Karpas-422 (cell line): ENCODE results near the gene THAP12. TPM values are rescaled to one million over a fixed set of nuclear protein-coding genes. Genes with fewer than 3 reads are reported as not detected.

Experiments used
- DNase-seq: peaks from one replicate; pipeline ENCODE4 v3.0.0-alpha.2; 2015
- H2AFZ ChIP-seq: fragments of 200-600 bp; sonication (generic); 2 replicates; pipeline ENCODE4 v1.6.1; 2014; ENCODE audit warnings: antibody characterized with exemption, low read length, mixed read lengths
- H3K27ac ChIP-seq: fragments of 200-600 bp; sonication (generic); 2 replicates; pipeline ENCODE4 v1.5.1; 2014; ENCODE audit warnings: mild to moderate bottlenecking, low read length, moderate library complexity
- H3K27me3 ChIP-seq: fragments of 200-600 bp; sonication (generic); 2 replicates; pipeline ENCODE4 v1.6.1; 2014; ENCODE audit warnings: low read length, mixed read lengths
- H3K36me3 ChIP-seq: fragments of 200-600 bp; sonication (generic); 2 replicates; pipeline ENCODE4 v1.6.1; 2014; ENCODE audit warnings: low read length, mixed read lengths; ENCODE audit not compliant: insufficient read depth
- H3K4me1 ChIP-seq: fragments of 200-600 bp; sonication (generic); 2 replicates; pipeline ENCODE4 v1.6.1; 2014; ENCODE audit warnings: mild to moderate bottlenecking, low read length, mixed read lengths
- H3K4me2 ChIP-seq: fragments of 200-600 bp; sonication (generic); 2 replicates; pipeline ENCODE4 v1.6.1; 2014; ENCODE audit warnings: low read length, low read depth, mild to moderate bottlenecking; ENCODE audit not compliant: poor library complexity, severe bottlenecking
- H3K4me3 ChIP-seq: fragments of 200-600 bp; sonication (generic); 2 replicates; pipeline ENCODE4 v1.5.1; 2014; ENCODE audit warnings: mild to moderate bottlenecking, antibody characterized with exemption, low read length, mixed read lengths
- H3K79me2 ChIP-seq: fragments of 200-600 bp; sonication (generic); 2 replicates; pipeline ENCODE4 v1.6.1; 2014; ENCODE audit warnings: mild to moderate bottlenecking, low read length, mixed read lengths
- H3K9ac ChIP-seq: fragments of 200-600 bp; sonication (generic); 2 replicates; pipeline ENCODE4 v1.6.0; 2014; ENCODE audit warnings: low read length
- H3K9me2 ChIP-seq: fragments of 200-600 bp; sonication (generic), shearing (Covaris generic); replicated peaks from 2 replicates; pipeline ENCODE4 v1.6.0; 2014; ENCODE audit warnings: mild to moderate bottlenecking, low read length, moderate library complexity; ENCODE audit not compliant: insufficient read depth
- H3K9me3 ChIP-seq: fragments of 300-700, 200-600 bp; sonication (generic); 2 replicates; pipeline ENCODE4 v1.6.1; 2014; ENCODE audit warnings: low read length, mixed read lengths
- H4K20me1 ChIP-seq: fragments of 200-600 bp; sonication (generic); 2 replicates; pipeline ENCODE4 v1.6.1; 2014; ENCODE audit warnings: mild to moderate bottlenecking, antibody characterized with exemption, low read length, low read depth; ENCODE audit not compliant: insufficient read depth
- total RNA-seq: library from RNA; depleted of rRNA; stranded (reverse); fragments of >200 nt; shearing (Covaris generic); gene quantifications from 2 replicates; pipeline ENCODE4 v1.2.3, GENCODE V29; 2014; ENCODE audit warnings: low replicate concordance

Gene THAP12
- total RNA-seq, 1 experiment from 2014 or later, result 126 TPM

DNA sequence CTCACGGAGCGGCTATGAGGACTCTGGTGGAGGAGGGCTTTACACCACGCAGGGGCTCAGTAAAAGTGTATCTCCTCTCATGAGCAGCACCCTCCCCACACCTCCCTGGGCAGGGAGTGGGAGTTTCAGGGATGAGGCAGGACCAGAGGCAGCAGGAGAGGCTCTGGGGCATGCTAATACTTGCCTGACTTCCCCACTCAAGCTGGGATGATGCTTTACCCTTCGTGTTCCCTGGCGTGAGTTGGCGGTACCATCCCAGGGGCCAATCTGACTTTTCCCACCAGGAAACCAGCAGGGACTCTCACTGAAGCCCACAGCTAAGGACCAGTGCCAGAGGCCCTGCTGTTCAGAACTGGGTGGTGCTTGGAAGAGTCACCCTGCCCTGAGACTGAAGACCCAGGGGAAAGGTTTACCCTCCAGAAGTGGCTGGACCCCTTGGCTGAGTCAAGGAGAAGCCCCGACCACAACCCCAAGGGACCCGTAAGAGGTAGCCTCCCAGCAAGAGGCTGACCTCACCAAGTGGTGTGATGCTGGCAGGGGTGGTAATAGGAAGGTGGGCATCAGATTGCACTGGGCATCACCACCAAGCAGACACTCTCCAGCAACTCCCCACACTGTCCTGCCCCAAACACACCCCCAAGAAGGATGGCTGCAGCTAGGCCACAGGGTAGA, 65.6 kb downstream of the THAP12 start:
- H3K79me2 ChIP-seq, result no peaks in the 10 kb centered on the region
- H3K27me3 ChIP-seq, result 0 out of 2 replicates have a peak, but pooled peaks cover 3% of the 10 kb centered on the region
- no peaks in the 10 kb centered on the region for H3K9me3 ChIP-seq
- no peaks in the 10 kb centered on the region for H3K4me1 ChIP-seq
- H3K4me2 ChIP-seq, result no peak overlapping the region
- no peaks in the 10 kb centered on the region for H4K20me1 ChIP-seq
- H3K4me3 ChIP-seq, result no peak overlapping the region
- no peak overlapping the region for H3K9ac ChIP-seq
- H2AFZ ChIP-seq, result no peak overlapping the region
- no peaks in the 10 kb centered on the region for H3K36me3 ChIP-seq
- DNase-seq, result no peak
- H3K27ac ChIP-seq, result no peak overlapping the region
- H3K9me2 ChIP-seq, result no peaks in the 10 kb centered on the region

DNA sequence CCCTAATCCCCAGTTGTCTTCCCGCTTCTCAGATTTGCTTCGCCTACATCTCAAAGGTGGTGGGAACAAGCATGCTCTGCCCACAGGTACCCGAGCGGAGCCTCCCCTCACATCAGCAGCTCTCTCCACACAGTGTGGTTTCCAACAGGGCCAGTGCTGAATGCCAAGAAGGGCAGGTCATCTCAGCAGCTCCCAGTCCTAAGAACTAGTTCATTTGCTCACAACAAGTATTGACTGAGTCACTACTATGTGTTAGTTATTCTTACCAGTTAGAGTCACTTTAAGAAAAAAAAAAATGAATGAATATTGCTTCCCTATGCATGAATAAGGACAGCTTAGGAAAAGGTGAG, 66.2 kb downstream of the THAP12 start:
- no peaks in the 10 kb centered on the region for H3K9me3 ChIP-seq
- no peak overlapping the region for H3K9ac ChIP-seq
- no peaks in the 10 kb centered on the region for H4K20me1 ChIP-seq
- H3K36me3 ChIP-seq, result no peaks in the 10 kb centered on the region
- no peak overlapping the region for H3K4me3 ChIP-seq
- DNase-seq, result no peak
- H3K27me3 ChIP-seq, result 0 out of 2 replicates have a peak, but pooled peaks cover 3% of the 10 kb centered on the region
- no peak overlapping the region for H3K4me2 ChIP-seq
- no peak overlapping the region for H2AFZ ChIP-seq
- no peaks in the 10 kb centered on the region for H3K4me1 ChIP-seq
- H3K27ac ChIP-seq, result no peak overlapping the region
- H3K9me2 ChIP-seq, result no peaks in the 10 kb centered on the region
- H3K79me2 ChIP-seq, result no peaks in the 10 kb centered on the region

DNA sequence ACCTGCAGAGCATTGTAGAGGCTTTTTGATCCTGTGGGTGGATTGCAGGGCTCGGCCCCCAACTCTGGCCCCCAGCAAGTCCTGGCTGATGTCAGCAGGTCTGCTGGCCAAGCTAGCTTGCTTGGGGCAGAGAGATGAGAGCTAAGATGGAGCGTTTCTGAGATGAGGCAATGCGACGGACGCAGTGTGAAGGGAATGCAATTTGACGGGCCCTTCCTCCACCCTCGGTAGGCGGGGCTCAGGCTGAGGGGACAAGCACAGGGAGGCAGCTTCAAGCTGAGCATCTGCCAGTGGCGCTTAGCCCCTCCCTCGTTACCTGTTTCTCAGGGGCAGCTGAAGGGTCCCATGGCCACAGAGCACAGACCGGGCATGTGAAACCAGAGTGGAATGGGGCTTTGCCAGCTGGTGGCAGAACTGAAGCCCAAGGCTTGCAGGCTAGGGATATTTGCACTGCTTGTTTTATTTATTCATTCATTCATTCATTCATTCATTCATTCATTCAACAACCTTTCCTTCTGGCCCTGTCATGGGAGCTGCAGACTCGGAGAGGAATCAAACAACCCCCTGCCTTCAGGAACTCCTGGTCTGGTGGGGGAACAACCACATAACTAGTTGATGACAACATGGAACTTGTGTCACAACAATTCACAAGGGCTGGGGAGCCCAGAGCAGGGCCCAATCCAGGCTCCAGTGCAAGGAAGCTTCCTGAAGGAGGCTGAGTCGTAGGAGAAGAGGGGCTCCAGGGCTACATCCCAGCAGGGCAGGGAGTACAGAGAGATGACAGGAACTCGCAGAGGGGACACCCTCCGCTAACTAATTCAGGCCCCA, 66.8 kb downstream of the THAP12 start:
- DNase-seq, result no peak
- no peak overlapping the region for H2AFZ ChIP-seq
- no peak overlapping the region for H3K9ac ChIP-seq
- no peaks in the 10 kb centered on the region for H3K79me2 ChIP-seq
- no peak overlapping the region for H3K4me3 ChIP-seq
- H3K9me3 ChIP-seq, result no peaks in the 10 kb centered on the region
- H4K20me1 ChIP-seq, result no peaks in the 10 kb centered on the region
- H3K4me2 ChIP-seq, result no peak overlapping the region
- H3K27me3 ChIP-seq, result 0 out of 2 replicates have a peak, but pooled peaks cover 3% of the 10 kb centered on the region
- no peaks in the 10 kb centered on the region for H3K9me2 ChIP-seq
- H3K36me3 ChIP-seq, result no peaks in the 10 kb centered on the region
- no peaks in the 10 kb centered on the region for H3K4me1 ChIP-seq
- H3K27ac ChIP-seq, result no peak overlapping the region

DNA sequence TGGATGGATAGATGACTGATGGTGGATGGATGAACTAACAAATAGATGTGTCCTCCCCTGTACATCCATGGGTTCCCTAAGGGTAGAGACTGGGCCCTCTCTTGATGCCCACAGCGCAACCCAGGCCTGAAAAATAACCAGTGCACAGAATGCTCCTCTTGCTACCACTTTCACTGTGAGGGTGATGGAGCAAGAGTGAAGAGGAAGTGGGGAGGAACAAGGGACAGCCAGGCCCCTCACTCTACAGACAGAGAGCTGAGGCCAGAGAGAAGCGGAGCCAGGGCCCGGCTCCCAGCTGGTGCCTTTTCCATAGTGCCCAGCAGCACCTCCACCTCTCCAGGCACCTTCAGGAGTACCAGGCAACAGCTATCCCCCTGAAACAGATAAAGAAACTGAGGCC, 67.7 kb downstream of the THAP12 start:
- H2AFZ ChIP-seq, result no peak overlapping the region
- no peaks in the 10 kb centered on the region for H4K20me1 ChIP-seq
- H3K4me3 ChIP-seq, result no peak overlapping the region
- no peak overlapping the region for H3K9ac ChIP-seq
- H3K9me2 ChIP-seq, result no peaks in the 10 kb centered on the region
- H3K4me1 ChIP-seq, result no peaks in the 10 kb centered on the region
- no peak for DNase-seq
- H3K9me3 ChIP-seq, result no peaks in the 10 kb centered on the region
- H3K4me2 ChIP-seq, result no peak overlapping the region
- no peaks in the 10 kb centered on the region for H3K36me3 ChIP-seq
- H3K79me2 ChIP-seq, result no peaks in the 10 kb centered on the region
- H3K27ac ChIP-seq, result no peak overlapping the region
- 0 out of 2 replicates have a peak, but pooled peaks cover 3% of the 10 kb centered on the region for H3K27me3 ChIP-seq

GRCh38 chr11:76310832-76311595, 69.9 kb downstream of the THAP12 start:
- no peaks in the 10 kb centered on the region for H3K9me2 ChIP-seq
- no peak overlapping the region for H2AFZ ChIP-seq
- H3K9ac ChIP-seq, result no peak overlapping the region
- no peaks in the 10 kb centered on the region for H3K36me3 ChIP-seq
- no peak overlapping the region for H3K4me3 ChIP-seq
- H3K79me2 ChIP-seq, result no peaks in the 10 kb centered on the region
- no peak overlapping the region for H3K27ac ChIP-seq
- no peaks in the 10 kb centered on the region for H3K4me1 ChIP-seq
- H3K27me3 ChIP-seq, result 0 out of 2 replicates have a peak, but pooled peaks cover 3% of the 10 kb centered on the region
- H3K9me3 ChIP-seq, result no peaks in the 10 kb centered on the region
- no peak overlapping the region for H3K4me2 ChIP-seq
- no peak for DNase-seq
- no peaks in the 10 kb centered on the region for H4K20me1 ChIP-seq

GRCh38 chr11:76307978-76308747, 72.8 kb downstream of the THAP12 start:
- no peak overlapping the region for H3K27ac ChIP-seq
- 0 out of 2 replicates have a peak, but pooled peaks cover 3% of the 10 kb centered on the region for H3K27me3 ChIP-seq
- no peak for DNase-seq
- no peaks in the 10 kb centered on the region for H3K9me2 ChIP-seq
- no peak overlapping the region for H2AFZ ChIP-seq
- no peaks in the 10 kb centered on the region for H3K36me3 ChIP-seq
- H3K9ac ChIP-seq, result no peak overlapping the region
- no peaks in the 10 kb centered on the region for H3K4me1 ChIP-seq
- no peak overlapping the region for H3K4me3 ChIP-seq
- H4K20me1 ChIP-seq, result no peaks in the 10 kb centered on the region
- no peaks in the 10 kb centered on the region for H3K9me3 ChIP-seq
- H3K79me2 ChIP-seq, result no peaks in the 10 kb centered on the region
- no peak overlapping the region for H3K4me2 ChIP-seq

- no peak for DNase-seq
- no peaks in the 10 kb centered on the region for H4K20me1 ChIP-seq
- H3K79me2 ChIP-seq, result no peaks in the 10 kb centered on the region
- no peaks in the 10 kb centered on the region for H3K9me3 ChIP-seq
- H3K9me2 ChIP-seq, result no peaks in the 10 kb centered on the region
- no peak overlapping the region for H3K4me2 ChIP-seq
- no peak overlapping the region for H2AFZ ChIP-seq
- H3K4me3 ChIP-seq, result no peak overlapping the region
- H3K4me1 ChIP-seq, result no peaks in the 10 kb centered on the region
- H3K27me3 ChIP-seq, result 0 out of 2 replicates have a peak, but pooled peaks cover under 1% of the 10 kb centered on the region
- H3K27ac ChIP-seq, result no peak overlapping the region
- H3K36me3 ChIP-seq, result no peaks in the 10 kb centered on the region
- H3K9ac ChIP-seq, result no peak overlapping the region
Observed at GRCh38 chr11:76307396-76307795, 73.5 kb downstream of the THAP12 start.
